ENCODE measurements around the gene FAIM2.

FAIM2 gene

DNA sequence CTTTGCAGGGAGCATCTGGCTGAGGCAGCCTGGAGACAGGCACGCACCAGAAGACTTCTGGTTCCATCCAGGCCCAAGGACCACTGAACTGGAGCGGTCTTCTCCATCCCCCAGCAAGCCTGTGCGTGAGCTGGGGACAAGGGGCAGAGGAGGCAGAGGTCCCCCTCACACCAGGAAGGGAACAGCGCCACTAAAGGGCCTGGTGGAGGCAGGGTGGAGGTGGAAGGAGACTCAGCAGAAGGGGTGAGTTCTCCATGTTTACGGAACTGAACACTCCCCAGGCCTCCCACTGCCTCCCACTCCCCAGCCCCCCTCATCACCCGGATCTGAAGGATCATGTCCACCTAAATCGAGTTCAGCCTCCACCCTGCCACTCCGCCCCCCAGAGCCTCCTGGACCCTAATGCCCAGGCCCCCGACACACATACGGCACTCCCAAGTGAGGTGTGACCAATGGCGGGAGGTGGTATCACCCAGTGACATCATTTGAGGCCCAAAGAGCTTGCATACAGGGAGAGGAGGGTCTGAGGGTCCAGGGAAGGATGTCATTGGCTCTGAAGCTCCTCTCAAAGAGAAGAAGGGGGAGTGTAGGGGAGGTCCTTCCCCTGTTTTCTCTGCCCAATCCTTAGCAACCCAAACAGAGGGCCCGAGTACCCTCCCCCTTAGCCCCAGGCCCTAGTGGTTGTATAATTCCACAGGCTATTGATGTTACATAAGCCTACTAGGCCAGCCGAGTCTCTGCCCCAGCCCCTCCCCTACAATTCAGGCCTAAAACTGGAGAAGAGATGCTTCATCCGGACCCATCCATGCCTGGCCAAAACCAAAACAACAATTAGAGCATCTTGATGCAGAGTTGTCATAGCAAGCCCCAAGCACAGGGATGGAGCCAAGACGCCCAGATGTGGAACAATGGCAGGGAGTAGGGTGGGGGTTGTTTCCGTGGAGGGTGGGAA, 1.0 kb downstream of the FAIM2 start:
- intact Hi-C loops (cut with DNase I; ENCODE audit: low total_unique reads), result no loop called here
- Histone ChIP-seq H3K27me3 (peaks cover 0 to 16% of the 10 kb centered on the region in 2 donors), H3K27ac (no peak overlapping the region), H3K36me3 (no peaks in the 10 kb centered on the region), H3K9me3 (no peaks in the 10 kb centered on the region), H3K4me1 (peaks cover 0 to 13% (median 5%) of the 10 kb centered on the region in 4 donors), H3K4me3 (no peak overlapping the region)
- TF ChIP-seq, protein P1, sequence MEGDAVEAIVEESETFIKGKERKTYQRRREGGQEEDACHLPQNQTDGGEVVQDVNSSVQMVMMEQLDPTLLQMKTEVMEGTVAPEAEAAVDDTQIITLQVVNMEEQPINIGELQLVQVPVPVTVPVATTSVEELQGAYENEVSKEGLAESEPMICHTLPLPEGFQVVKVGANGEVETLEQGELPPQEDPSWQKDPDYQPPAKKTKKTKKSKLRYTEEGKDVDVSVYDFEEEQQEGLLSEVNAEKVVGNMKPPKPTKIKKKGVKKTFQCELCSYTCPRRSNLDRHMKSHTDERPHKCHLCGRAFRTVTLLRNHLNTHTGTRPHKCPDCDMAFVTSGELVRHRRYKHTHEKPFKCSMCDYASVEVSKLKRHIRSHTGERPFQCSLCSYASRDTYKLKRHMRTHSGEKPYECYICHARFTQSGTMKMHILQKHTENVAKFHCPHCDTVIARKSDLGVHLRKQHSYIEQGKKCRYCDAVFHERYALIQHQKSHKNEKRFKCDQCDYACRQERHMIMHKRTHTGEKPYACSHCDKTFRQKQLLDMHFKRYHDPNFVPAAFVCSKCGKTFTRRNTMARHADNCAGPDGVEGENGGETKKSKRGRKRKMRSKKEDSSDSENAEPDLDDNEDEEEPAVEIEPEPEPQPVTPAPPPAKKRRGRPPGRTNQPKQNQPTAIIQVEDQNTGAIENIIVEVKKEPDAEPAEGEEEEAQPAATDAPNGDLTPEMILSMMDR (IDR thresholded peaks at IDR 0.05), result no peak
- no peak for DNase-seq

DNA sequence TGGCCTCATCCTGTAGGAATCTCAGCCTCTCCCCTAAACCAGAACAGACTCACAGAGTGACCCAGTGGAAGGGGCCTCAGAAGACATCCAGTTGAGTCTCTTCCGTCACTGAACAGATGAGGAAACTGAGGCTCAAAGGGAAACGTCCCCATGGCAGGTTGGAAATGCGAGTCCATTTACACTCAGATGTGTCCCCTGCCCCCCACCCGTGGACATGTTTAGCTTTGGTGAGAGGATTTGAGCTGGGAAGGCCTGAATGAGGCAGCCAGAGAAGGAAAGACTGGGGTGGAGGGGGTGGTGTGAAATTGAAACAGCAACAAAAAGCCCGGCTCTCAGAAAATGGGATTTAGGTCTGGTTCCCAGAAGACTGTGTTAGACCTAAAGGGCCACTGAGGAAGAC, 1.7 kb downstream of the FAIM2 start:
- H3K27me3 ChIP-seq, result peaks cover 0 to 20% of the 10 kb centered on the region in 2 donors
- no peak overlapping the region for H3K4me3 ChIP-seq
- H3K27ac ChIP-seq, result no peak overlapping the region
- H3K9me3 ChIP-seq, result no peaks in the 10 kb centered on the region
- intact Hi-C loops (cut with DNase I; ENCODE audit: low total_unique reads), result no loop called here
- TF ChIP-seq, protein P1 (IDR thresholded peaks at IDR 0.05), result no peak
- no peak for DNase-seq
- peaks cover 0 to 13% (median 5%) of the 10 kb centered on the region in 4 donors for H3K4me1 ChIP-seq
- H3K36me3 ChIP-seq, result no peaks in the 10 kb centered on the region

DNA sequence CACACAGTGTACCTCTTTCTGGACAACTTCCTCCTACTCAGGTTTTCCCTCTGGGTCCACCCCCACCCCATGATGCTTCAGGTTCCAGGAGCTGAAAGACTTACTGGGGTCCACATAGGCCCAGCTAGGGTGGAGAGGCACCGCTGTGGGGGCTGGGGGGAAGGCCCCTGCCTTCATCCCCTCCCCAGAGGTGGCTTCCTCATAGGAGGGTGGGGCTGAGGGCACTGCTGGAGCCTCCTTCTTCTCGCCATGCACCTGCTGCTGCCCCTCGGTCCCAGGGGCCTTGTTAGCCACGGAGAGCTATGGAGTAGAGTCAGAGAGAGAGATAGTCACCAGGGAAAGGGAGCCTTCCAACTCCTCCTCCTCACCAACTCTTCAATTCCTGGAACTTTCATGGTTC, 2.7 kb downstream of the FAIM2 start:
- no peaks in the 10 kb centered on the region for H3K36me3 ChIP-seq
- intact Hi-C loops (cut with DNase I; ENCODE audit: low total_unique reads), result no loop called here
- peaks cover 0 to 13% (median 5%) of the 10 kb centered on the region in 4 donors for H3K4me1 ChIP-seq
- TF ChIP-seq, protein P1 (IDR thresholded peaks at IDR 0.05), result no peak
- no peaks in the 10 kb centered on the region for H3K9me3 ChIP-seq
- no peak overlapping the region for H3K27ac ChIP-seq
- no peak overlapping the region for H3K4me3 ChIP-seq
- DNase-seq, result no peak
- peaks cover 0 to 24% of the 10 kb centered on the region in 2 donors for H3K27me3 ChIP-seq

DNA sequence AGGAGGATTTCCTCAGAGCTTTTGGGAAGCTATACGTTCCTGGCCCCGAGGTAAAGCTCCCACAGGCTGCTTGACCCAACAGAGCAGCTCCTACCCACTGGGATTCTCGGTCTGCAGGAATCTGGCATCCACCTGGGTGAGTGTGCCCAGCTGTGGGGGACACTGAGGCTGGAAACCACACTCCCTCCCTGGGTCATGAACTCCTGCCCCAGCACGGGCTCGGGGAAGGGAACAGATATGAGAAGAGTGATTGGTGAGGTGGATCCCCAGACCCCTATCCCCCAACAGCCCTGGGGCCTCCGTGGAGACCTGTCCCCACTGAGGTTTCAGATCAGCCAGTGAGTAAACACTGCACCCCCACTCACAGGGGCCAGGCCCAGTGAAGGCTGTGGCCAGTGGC, 3.3 kb downstream of the FAIM2 start:
- H3K27ac ChIP-seq, result no peak overlapping the region
- peaks cover 0 to 24% of the 10 kb centered on the region in 2 donors for H3K27me3 ChIP-seq
- H3K4me1 ChIP-seq, result peaks cover 0 to 13% (median 5%) of the 10 kb centered on the region in 4 donors
- no peaks in the 10 kb centered on the region for H3K36me3 ChIP-seq
- intact Hi-C loops (cut with DNase I; ENCODE audit: low total_unique reads), result no loop called here
- TF ChIP-seq, protein P1 (IDR thresholded peaks at IDR 0.05), result no peak
- H3K4me3 ChIP-seq, result no peak overlapping the region
- no peaks in the 10 kb centered on the region for H3K9me3 ChIP-seq
- no peak for DNase-seq

DNA sequence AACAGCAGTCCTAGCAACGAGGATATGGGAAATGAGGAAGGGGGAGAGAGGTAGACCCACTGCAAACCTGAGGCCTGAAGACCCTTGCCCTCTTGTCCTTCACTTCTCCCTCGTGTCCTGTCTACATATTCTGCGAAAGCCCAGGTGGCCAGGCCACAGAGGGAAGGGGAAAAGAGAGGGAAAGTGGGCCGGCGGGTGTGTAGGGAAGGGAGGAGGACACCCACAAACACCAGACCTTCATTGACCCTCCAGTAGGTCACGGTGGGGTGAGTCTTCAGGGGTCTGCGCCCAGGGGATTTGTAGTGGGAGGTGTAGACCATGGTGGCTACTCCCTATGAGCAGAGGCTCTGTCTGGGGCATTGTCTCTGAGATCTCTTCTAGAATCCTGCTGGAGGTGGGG, 3.8 kb downstream of the FAIM2 start:
- no peaks in the 10 kb centered on the region for H3K9me3 ChIP-seq
- TF ChIP-seq, protein P1 (IDR thresholded peaks at IDR 0.05), result no peak
- intact Hi-C loops (cut with DNase I; ENCODE audit: low total_unique reads), result no loop called here
- H3K36me3 ChIP-seq, result no peaks in the 10 kb centered on the region
- H3K27ac ChIP-seq, result no peak overlapping the region
- no peak overlapping the region for H3K4me3 ChIP-seq
- H3K27me3 ChIP-seq, result peaks cover 0 to 24% of the 10 kb centered on the region in 2 donors
- H3K4me1 ChIP-seq, result peaks cover 0 to 16% (median 5%) of the 10 kb centered on the region in 4 donors
- DNase-seq, result no peak

Measured in tibial artery (tissue), 4 donors.